OCI-M2 (cell line): ENCODE results near the gene HADHB.
"Not testable (repeated sequence)": the region's sequence is repeated elsewhere in the genome, so short reads cannot be mapped to it uniquely, and the experiment has no call there.

Experiments
- DNase-seq: peaks from one replicate; lab custom pipeline; 2025; ENCODE audit not compliant: unreplicated experiment; lab: John Stamatoyannopoulos, UW

The HADHB gene

DNA sequence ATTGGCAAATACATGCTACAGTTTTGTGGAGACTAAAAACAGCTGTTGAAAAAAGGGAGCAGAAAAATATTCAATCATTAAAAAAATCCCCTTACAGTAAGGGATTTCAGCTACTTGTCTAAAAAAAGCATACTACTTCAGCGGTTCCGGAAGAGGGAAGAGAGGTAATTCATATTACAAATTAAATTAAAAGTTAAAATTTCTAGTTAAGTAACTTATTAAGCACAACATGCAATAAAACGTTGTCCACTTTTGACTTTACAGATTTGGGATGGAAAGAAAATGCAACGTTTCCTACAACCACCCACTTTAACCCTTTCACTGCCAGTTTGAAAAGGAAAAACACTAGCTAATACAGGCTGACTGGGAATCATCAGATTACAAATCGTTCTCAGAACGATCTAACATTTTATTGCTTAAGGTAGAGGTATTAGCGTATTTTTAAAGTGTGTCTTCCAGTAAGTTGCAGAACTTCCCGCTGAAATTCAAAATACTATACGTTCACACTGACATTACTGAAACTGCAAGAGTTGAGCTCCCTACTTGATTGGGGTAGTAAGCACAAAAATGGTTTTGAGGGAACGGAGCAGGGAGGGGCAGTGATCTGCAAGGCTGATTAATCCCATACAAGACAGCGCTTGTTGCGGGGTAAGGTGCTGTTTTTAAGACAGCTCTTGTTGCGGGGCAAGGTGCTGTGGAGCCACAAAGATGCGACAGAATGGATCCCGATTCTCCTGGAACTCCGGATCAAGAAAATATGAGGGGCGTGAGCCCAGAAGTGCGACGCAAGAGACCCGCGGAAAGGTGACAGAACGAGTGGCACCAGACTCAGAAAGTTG, 1.1 kb upstream of the HADHB start:
- DNase-seq, result no peak

DNA sequence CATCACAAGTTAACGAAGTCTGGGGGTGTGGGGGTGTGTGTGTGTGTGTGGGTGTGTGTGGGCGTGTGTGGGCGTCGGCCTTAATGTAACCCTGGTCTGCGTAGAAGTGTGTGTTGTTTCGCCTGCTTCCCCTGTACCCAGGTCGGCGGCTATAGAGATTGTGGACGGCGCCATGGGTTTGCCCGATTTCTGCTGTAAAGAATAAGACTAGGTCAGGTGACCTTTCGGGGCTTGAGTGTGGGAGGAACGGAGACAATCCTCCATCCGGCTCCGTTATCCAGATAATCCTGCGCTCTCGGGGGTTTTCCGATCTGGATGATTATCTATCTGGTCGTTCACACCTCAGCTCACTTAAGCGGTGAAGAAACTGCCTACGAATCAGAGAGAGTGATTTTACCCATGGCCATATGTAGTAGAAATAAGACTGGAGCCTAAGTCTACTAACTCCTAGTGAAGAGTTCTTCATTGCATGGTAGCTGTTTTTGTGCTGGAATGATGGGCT, 543 bp downstream of the HADHB start:
- no peak for DNase-seq

DNA sequence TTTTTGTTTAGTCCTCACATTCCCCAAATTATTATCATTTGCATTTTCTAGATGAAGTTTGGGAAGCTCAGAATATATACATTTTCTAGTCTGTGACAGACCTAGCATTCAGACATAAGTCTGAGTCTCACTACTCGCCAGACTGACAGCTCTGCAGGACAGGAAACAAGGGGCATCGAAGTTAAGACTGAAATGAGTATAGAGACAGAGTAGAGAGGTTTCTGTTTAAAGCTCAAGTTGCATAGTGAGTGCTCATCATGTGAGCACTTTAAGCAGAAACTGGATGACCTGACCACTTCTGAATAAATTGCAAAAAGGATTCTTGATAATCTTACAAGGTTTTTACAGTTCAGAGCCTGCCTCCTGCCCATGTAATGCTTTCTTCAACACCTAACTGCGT, 1.1 kb downstream of the HADHB start:
- no peak for DNase-seq

DNA sequence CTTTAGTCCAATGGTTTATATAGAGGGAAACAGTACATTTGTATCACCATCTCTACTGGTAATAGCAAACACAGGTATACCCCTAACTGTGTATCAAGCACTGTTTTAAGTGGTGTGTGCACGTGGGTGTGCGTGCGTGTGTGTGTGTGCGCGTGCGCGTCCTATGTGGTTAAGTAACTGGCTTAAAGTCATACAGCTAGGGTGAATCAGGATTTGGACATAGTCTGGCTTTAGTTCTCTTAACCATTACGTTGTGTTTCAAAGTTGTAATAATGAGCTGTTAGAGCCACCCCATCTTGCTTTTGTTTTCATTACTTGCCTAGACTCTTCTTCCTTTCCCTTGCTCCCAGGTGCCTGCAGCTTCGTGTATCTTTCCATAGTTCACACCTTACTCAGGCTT, 2.1 kb downstream of the HADHB start:
- no peak for DNase-seq

DNA sequence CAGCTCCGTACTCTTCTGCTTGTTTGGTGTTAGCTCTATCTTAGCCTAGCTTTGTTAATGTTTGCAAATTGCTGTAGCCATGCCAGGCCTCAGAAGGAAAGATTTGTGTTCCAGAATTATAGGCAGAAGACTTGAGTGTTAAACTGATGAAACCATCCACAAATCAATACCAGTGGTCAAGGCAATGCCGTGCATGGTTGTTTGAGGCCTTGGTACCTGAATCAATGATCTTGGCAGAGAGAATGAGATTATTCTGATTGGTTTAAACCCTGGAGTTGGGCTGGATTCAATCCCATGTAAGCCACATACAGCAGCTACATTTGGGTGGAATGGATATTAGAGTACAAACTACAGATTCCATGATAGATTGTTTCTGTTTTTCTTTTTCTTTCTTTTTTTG, 4.9 kb downstream of the HADHB start:
- DNase-seq, result no peak

DNA sequence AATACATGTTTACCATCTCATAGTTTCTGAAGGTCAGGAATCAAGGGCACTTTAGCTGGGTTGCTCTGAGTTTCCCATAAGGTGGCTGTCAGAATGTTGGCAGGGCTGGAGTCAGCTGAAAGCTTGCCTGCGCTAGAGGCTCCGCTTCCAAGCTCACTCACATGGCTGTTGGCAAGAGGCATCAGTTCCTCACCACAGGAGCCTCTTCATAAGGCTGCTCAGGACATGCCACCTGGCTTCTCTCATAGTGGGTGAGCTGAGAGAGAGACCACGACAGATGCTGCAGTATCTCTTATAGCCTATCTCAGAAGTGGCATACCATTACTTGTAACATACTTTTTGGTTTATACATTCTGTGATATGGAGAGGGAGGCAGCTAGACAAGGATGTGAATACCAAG, 7.2 kb downstream of the HADHB start:
- no peak for DNase-seq

DNA sequence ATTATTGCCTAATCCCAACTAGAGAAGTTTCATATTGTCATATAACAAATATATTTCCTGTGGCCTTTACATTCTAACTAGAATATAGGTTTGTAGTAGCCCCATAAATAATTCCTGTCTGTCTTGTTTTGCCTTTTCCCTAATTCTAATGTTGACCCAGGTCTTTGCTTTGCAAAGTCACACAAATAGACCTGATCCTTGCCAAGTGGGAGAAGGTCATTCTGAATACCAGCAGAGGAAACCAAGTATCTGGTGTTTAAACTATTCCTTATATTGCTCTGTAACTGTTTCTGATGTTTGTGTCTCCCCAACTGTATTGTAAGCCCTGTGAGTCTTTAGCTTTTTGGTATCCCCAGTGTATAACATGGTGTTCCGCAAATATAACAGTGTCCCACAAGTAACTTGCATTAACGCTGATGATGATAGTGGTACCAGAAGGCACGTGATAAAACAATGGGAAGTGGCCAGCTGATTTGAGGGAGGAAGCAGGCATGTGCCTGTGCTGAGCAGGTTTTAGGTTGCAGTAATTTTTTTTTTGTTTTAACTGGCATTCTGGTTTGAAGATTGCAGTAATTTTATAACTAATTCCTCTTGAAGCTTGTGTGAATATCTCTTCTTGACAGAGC, 11.1 kb downstream of the HADHB start:
- DNase-seq, result no peak

DNA sequence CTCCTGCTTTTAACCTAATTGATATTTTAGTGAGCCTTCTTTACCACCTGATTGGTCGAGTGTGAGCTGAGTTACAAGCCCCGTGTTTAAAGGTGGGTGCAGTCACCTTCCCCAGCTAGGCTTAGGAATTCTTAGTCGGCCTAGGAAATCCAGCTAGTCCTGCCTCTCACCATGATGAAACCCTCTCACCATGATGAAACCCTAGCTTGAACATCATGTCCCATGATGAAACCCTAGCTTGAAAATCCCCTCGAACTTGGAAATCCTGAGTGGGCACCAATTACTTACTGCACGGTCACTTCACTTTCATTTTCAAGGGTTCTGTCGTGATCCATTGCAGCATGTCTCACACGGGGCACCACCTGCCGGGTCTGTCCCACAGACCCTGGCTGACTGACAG, 14.1 kb downstream of the HADHB start:
- not testable (repeated sequence) for DNase-seq

DNA sequence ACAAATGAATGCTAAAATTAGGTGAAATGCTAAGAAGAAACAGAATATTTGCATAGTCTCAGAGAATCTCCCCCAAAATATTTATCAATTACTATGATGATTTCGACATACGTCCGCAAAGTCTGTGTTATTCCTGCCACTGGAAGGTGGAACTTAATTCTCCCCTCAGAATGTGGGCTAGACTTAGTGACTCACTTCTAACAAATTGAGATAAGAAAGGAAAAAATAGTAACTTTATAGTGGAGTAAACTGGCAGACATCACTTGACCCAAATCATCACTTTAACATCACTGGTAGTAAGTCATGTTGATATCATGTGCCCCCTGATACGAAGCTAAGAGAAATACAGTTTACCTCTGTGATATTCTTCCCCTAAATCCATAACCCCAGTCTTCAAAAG, 23.5 kb downstream of the HADHB start:
- DNase-seq, result no peak

DNA sequence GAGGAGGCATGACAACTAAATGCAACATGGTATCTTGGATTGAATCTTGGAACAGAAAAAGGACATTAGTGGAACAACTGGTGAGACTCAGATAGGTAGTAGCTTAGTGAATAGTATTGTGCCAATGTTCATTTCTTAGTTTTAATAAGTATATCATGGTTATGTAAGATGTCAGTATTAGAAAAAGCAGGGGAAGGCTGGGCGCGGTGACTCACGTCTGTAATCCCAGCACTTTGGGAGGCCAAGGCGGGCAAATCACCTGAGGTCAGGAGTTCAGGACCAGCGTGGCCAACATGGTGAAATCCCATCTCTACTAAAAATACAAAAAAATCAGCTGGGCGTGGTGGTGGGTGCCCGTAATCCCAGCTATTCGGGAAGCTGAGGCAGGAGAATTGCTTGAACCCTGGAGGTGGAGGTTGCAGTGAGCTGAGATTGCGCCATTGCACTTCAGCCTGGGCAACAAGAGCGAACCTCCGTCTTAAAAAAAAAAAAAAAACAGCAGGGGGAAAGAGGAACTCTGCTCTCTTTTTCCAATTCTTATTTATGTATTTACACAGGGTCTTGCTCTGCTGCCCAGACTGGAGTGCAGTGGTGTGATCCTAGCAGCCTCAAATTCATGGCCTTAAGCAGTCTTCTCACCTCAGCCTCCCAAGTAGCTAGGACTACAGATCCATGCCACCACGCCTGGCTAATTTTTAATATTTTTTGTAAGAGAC, 24.1 kb downstream of the HADHB start:
- DNase-seq, result not testable (repeated sequence)

DNA sequence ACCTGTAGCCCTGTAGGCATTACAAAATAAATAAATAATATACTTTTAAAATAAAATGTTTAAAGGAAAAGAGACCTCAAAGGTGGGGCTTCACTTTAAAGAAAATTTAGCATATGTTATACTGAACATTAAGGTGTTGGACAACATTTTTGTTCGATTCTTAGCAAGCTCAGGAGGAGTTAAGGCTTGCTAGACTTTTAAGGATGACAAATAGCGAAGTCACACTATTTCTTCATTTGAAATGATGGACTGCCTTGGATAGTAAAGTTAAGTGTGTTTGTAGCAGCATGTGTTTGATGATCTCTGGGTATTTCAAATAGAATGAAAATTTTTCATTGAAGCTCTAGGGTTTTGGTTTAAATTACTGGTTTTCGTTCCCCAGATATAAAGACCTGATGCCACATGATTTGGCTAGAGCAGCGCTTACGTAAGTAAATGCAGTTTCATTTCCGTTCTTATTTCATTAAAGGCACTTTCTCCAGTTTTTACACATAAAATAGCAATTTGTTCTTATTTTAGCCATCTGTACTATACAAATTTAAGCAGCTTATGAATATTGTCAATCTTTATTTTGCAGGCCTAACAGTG, 24.9 kb downstream of the HADHB start:
- DNase-seq, result no peak

DNA sequence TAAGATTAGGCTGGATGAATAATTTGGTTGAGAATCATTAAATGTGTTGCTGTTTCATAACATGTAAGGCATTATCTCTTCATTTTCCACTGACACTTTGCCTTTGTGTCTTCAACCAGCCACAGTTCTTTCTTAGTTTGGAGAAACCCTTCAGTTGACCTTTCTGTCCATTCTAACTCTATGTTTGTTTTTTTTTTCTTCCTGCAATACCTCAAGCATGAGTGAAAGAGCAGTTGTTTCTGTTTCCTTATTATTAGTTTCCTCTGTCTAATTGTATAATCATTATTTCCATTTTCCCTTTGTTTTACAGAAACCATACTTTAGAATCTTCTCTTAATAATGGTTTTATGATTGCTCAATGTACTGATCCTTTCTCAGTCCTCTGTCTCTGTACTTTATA, 25.6 kb downstream of the HADHB start:
- no peak for DNase-seq

DNA sequence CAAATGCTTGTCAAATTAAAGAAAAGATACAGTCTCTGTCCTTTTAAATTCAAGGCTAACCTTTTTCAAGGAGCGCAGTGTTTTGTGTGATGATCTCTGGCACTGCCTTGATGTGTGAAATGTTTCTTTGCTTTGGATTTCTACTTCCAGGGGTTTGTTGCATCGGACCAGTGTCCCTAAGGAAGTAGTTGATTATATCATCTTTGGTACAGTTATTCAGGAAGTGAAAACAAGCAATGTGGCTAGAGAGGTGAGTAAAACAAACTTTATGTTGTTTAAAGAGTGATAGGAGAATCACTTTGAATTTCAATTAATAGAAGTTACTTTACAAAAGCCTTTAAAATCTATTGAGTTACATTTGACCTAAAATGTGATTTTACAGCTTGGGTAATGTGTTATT, 28.8 kb downstream of the HADHB start:
- DNase-seq, result no peak

DNA sequence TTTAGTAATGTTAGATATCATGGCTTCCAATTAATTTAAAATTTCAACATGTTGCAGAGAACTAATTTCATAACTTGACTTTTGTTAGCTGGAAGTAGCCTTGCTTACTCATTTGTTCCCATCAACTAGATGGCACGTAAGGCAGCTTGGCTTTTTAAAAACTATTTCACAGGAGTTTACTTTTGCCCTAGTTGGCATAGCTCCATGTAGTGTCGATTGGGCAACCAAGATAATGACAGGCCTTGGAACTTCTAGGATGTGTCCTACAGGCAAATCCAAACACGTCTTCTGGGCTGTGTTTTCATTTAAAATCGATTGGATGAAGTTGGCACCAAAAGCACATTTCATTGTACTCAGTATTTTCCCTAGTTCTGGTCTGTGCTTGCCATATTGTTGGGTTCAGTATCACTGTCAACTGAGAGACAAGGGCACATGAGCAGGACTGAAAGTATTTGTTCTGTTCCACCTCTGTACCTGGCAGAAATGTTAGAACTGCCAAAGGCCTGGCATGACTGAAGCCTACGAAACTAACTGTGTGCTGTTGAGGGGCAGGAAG, 29.4 kb downstream of the HADHB start:
- no peak for DNase-seq

DNA sequence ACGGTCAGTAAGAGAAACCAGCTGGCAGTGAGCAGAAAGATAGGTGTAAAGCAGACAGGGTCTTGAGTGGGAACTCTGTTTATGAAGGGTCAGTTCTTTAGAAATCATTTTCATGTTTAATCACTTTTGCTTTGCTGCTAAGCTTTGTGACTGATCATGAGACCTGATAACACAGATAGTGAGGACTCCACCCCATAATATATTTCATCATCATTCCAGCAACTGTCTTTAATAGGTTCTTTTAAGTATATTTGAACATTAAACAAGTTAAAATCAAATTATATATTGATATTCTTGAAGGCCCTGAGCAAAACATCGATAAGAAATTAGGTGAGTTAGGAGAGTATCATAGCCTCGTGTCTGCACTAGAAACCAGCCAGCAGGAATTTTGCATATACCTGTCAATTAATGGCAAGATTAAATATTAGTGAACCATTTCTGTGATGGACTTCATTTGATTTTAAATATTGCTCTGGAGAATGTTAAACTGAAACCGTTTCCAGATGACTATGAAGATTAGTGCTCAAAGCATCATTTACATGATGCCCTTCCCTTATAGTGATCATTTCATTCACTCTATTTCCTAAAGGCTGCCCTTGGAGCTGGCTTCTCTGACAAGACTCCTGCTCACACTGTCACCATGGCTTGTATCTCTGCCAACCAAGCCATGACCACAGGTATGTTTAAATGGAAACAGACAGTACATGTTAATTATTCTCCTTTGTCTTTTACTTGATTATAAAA, 31.9 kb downstream of the HADHB start:
- no peak for DNase-seq

DNA sequence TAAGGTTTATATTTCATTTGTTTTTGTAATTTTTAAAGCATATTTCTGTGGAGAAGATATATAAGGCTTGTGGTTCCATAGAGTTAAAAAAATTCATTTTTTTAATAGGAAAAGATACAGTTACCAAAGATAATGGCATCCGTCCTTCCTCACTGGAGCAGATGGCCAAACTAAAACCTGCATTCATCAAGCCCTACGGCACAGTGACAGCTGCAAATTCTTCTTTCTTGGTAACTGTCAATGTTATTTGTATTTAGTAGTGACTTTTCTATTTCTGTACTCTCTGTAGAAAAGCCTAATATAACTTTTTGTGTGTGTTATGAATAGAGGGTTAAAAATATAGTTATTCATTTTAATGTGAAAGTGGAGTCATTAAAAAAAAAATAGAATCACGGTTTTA, 35.1 kb downstream of the HADHB start:
- DNase-seq, result no peak

DNA sequence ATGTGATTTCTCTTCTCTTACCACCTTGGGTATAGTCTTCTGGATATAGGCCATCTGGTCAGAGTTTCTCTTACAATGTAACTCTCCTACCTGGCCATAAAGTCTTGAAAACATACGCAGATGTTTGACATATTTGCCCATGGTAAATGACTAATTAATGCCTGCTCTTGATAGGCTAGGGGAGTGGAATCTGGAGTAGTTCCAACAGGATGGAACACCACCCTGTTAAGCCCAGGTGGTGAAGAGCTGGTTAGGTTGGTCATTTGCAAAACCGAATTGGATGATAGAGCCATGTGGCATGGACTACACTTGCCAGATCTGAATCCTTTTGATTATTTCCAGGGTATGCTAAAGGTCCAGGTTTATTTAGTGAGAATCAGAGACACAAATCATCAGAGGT, 36.5 kb downstream of the HADHB start:
- DNase-seq, result no peak

DNA sequence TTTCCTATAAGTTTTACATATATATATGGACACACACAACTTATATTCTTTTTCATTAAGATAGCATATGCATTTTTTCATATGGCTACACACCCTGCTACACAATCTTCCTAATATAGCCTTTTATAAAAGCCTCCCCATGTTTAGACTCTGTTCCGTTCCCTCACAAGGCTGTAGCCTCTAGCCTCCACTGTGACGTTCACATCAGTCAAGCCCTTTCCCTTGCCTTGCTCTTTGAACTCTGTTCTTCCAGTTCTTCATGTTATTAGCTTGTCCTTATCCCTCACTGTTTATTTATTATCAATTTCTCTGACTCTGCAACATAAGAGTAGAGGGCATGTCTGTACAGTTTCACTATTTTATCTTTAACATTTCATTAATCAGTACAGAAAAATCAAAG, 38.9 kb downstream of the HADHB start:
- DNase-seq, result no peak

DNA sequence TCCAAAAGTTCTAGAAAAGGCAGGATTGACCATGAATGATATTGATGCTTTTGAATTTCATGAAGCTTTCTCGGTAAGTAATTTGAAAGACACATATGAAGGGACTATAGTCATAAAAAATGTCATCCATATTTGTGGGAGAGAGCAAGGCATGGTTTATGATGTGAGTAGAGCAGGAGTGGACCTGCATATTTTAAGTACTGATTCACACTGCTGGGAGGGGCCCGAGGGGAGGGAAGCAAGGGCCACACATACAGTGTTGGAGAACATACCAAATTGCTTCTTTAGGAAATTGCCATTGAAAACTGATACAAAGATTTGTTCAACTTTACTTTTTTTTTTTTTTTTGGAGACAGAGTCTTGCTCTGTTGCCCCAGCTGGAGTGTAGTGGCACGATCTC, 39.4 kb downstream of the HADHB start:
- no peak for DNase-seq

DNA sequence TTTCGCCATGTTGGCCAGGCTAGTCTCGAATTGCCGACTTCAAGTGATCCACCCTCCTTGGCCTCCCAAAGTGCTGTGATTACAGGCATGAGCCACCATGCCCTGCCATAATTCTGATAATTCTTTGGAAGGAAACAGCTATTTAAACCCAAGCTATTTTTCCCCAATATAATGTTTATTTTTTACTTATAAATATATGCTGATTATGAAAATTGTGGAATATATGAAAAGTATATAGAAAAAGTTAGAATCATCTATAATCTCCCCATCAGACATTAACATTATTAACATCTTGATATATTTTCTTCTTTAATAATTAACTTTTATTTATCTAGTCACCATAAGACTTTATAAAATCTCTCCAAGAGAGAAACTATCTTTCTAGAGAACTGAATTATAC, 41.2 kb downstream of the HADHB start:
- no peak for DNase-seq

DNA sequence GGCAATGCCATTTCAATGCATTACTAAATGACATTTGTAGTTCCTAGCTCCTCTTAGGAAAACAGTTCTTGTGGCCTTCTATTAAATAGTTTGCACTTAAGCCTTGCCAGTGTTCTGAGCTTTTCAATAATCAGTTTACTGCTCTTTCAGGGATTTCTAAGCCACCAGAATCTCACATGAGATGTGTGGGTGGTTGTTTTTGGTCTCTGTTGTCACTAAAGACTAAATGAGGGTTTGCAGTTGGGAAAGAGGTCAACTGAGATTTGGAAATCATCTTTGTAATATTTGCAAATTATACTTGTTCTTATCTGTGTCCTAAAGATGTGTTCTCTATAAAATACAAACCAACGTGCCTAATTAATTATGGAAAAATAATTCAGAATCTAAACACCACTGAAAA, 45.3 kb downstream of the HADHB start:
- no peak for DNase-seq
